Endothelial cell of umbilical vein (primary cell): ENCODE data around the gene JAKMIP1. TPM values are rescaled to one million over a fixed set of nuclear protein-coding genes. Genes with fewer than 3 reads are reported as not detected.

Source experiments
- BruUV-seq: library from RNA; stranded (reverse); fragments of 400-500 nt; replicated peaks from 2 replicates; lab custom pipeline; 2021; lab: Mats Ljungman, UMichigan
- CTCF ChIA-PET: fragments of 300-600, 350-600 bp; sonication (Branson Sonifier 250); formaldehyde crosslinking; loops from one replicate; lab custom pipeline; 2021; ENCODE audit warnings: antibody characterized with exemption, inconsistent platforms; lab: Charles Lee
- POLR2A ChIA-PET: fragments of 300-600, 350-600 bp; sonication (Branson Sonifier 250); formaldehyde crosslinking; loops from one replicate; lab custom pipeline; 2021; ENCODE audit warnings: antibody characterized with exemption, inconsistent platforms; lab: Charles Lee
- DNase-seq: peaks from one replicate; pipeline ENCODE4 v3.0.0-alpha.2; 2011; ENCODE audit warnings: low read depth, low spot score
- FAIRE-seq: peaks from 2 replicates; lab custom pipeline; 2011; peaks lifted over from hg19 to GRCh38; lab: Jason Lieb, UNC
- H2AFZ ChIP-seq: 2 replicates; pipeline ENCODE4 v1.6.0; 2012; ENCODE audit warnings: low read depth, low read length, control low read depth, inconsistent platforms
- H3K27ac ChIP-seq: 2 replicates; pipeline ENCODE4 v1.5.1; 2011; ENCODE audit warnings: low read depth, mild to moderate bottlenecking, control low read depth, low read length, moderate library complexity; ENCODE audit not compliant: insufficient read depth
- H3K27me3 ChIP-seq, 2 experiments: 2 replicates each; pipeline versions ENCODE4 v1.6.0 to v1.6.1; 2011; ENCODE audit warnings: low read length in 2 of 2, mixed read lengths in 1 of 2; ENCODE audit not compliant: control insufficient read depth in 2 of 2, insufficient read depth in 2 of 2
- H3K36me3 ChIP-seq, 2 experiments: 2 replicates in 1 of 2; 3 replicates in 1 of 2; pipeline ENCODE4 v1.5.1; 2011; ENCODE audit warnings: low read length in 2 of 2, mild to moderate bottlenecking in 1 of 2, moderate library complexity in 1 of 2; ENCODE audit not compliant: control insufficient read depth in 2 of 2, insufficient read depth in 2 of 2; ENCODE audit errors: extremely low read depth in 1 of 2
- H3K4me1 ChIP-seq: 3 replicates; pipeline ENCODE4 v1.5.1; 2011; ENCODE audit warnings: mild to moderate bottlenecking, low read length; ENCODE audit not compliant: control insufficient read depth, insufficient read depth; ENCODE audit errors: extremely low read depth
- H3K4me2 ChIP-seq: 2 replicates; pipeline ENCODE4 v1.6.1; 2011; ENCODE audit warnings: low read length, control low read depth, mixed read lengths; ENCODE audit not compliant: insufficient read depth
- H3K4me3 ChIP-seq, 3 experiments: fragments of 200-600 bp in 1 of 3; sonication (generic), shearing (Covaris generic) in 1 of 3; replicated peaks in 1 of 3; 2 replicates each; pipeline ENCODE4 v1.5.1; 2011 to 2016; ENCODE audit warnings: control low read depth in 3 of 3, low read length in 3 of 3, mild to moderate bottlenecking in 2 of 3, inconsistent platforms in 1 of 3, low read depth in 1 of 3, moderate library complexity in 1 of 3; ENCODE audit not compliant: insufficient read depth in 1 of 3
- H3K79me2 ChIP-seq: 2 replicates; pipeline ENCODE4 v1.6.0; 2012; ENCODE audit warnings: low read length, inconsistent platforms; ENCODE audit not compliant: control insufficient read depth, insufficient read depth
- H3K9ac ChIP-seq: replicated peaks from 2 replicates; pipeline ENCODE3; 2011; ENCODE audit warnings: low read length, control low read depth; ENCODE audit not compliant: insufficient read depth; ENCODE audit errors: extremely low read depth
- H3K9me1 ChIP-seq: replicated peaks from 3 replicates; pipeline ENCODE4 v1.6.0; 2011; ENCODE audit warnings: mild to moderate bottlenecking, low read length; ENCODE audit not compliant: control insufficient read depth, insufficient read depth; ENCODE audit errors: extremely low read depth
- H3K9me3 ChIP-seq: replicated peaks from 2 replicates; pipeline ENCODE4 v1.5.1; 2012; ENCODE audit warnings: low read length, inconsistent platforms; ENCODE audit not compliant: control insufficient read depth, insufficient read depth
- H4K20me1 ChIP-seq: replicated peaks from 2 replicates; pipeline ENCODE3; 2011; ENCODE audit warnings: mild to moderate bottlenecking, low read length; ENCODE audit not compliant: control insufficient read depth, insufficient read depth; ENCODE audit errors: extremely low read depth
- CTCF ChIP-seq, 2 donors: IDR thresholded peaks; 1 replicate in 1 of 2; 2 replicates in 1 of 2; pipeline ENCODE4 v1.5.1; 2011; ENCODE audit warnings: low read length in 2 of 2, mild to moderate bottlenecking in 2 of 2, moderate library complexity in 2 of 2, control low read depth in 1 of 2, inconsistent platforms in 1 of 2, low read depth in 1 of 2; ENCODE audit not compliant: insufficient read depth in 1 of 2; ENCODE audit errors: extremely low read depth in 1 of 2
- EZH2 ChIP-seq: IDR thresholded peaks from 2 replicates; pipeline ENCODE4 v1.6.1; 2012; ENCODE audit warnings: borderline replicate concordance, low read depth, mild to moderate bottlenecking, moderate library complexity, low read length, inconsistent platforms; ENCODE audit not compliant: severe bottlenecking
- FOS ChIP-seq: IDR thresholded peaks from 2 replicates; pipeline ENCODE4 v1.6.1; 2011; ENCODE audit warnings: mild to moderate bottlenecking, low read length, moderate library complexity, borderline replicate concordance; ENCODE audit not compliant: insufficient read depth
- GATA2 ChIP-seq: IDR thresholded peaks from 2 replicates; pipeline ENCODE4 v1.7.0; 2011; ENCODE audit warnings: low read depth, mild to moderate bottlenecking, moderate library complexity, mixed read lengths, low read length; ENCODE audit not compliant: insufficient read length, insufficient read depth
- MYC ChIP-seq: IDR thresholded peaks from one replicate; pipeline ENCODE4 v1.6.1; 2011; ENCODE audit warnings: mild to moderate bottlenecking, low read depth, low read length
- dilution Hi-C: fragments of 300-500 bp; cut with MboI; formaldehyde crosslinking; loops from one replicate; pipeline ENCODE4 v1.15.0; 2019; ENCODE audit warnings: low sequenced_read_pairs; ENCODE audit not compliant: extremely low pct_ligation_motif_present
- intact Hi-C: fragments of 100-400 bp; cut with micrococcal nuclease; formaldehyde crosslinking; loops from one replicate; pipeline ENCODE4 v1.10.0; 2022
- polyA plus RNA-seq, 4 experiments: library from polyadenylated mRNA; depleted of rRNA in 3 of 4; stranded (reverse) in 3 of 4; unstranded in 1 of 4; fragments of >200 nt; gene quantifications; 2 replicates each; pipeline versions ENCODE4 v1.2.1 to v1.2.3, GENCODE V29; 2011 to 2012; ENCODE audit warnings: missing spikeins in 1 of 4
- total RNA-seq: library from RNA; stranded (reverse); gene quantifications from 2 replicates; pipeline ENCODE4 v1.2.3, GENCODE V29; 2021

Gene JAKMIP1
- total and polyA plus RNA-seq, 2 donors (not counting 3 experiments of a cell fraction or from before 2014, with no cell fraction given): not detected

DNA sequence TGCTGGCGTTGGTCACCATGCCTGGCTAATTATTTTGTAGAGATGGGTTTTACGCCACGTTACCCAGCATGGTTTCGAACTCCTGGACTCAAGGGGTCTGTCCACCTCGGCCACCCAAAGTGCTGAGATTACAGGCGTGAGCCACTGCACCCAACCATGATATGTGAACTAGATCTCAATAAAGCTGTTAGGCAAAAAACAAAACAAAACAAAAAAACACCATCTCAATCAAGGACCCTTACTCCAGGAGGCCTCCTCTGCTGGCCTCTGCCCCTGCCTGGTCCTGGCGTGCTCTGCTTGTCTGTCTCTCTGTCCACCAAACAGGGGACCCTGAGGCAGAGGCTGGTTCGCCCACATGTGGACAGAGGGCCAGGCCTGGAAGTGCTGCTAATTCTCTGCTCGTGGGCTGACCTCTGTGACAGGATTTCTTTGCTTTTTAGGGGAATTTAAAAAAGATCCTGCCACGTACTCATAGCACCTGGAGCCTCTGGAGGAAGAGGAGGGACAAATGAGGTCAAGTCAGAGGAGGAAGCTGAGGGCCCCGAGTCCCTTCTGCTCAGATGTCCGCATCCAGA, 36.6 kb upstream of the JAKMIP1 start:
- no TSS peak for BruUV-seq
- POLR2A ChIA-PET: no interaction called here
- no peaks in the 10 kb centered on the region for H3K9me3 ChIP-seq
- H3K4me1 ChIP-seq: no peaks in the 10 kb centered on the region
- H3K36me3 ChIP-seq: no peaks in the 10 kb centered on the region
- H4K20me1 ChIP-seq: no peaks in the 10 kb centered on the region
- TF ChIP-seq FOS: no peak
- no peak for TF ChIP-seq EZH2
- no peak for TF ChIP-seq CTCF (IDR thresholded peaks at IDR 0.05; ENCODE audit: extremely low read depth in 1 of 2, insufficient read depth in 1 of 2, low read depth in 1 of 2, low read length in 2 of 2)
- TF ChIP-seq GATA2: no peak
- no peak for TF ChIP-seq MYC
- dilution Hi-C loops (no loop called here), intact Hi-C loops (no loop called here)
- H3K9me1 ChIP-seq: no peaks in the 10 kb centered on the region
- H3K27me3 ChIP-seq: no peaks in the 10 kb centered on the region
- H3K79me2 ChIP-seq: no peaks in the 10 kb centered on the region
- DNase-seq: no peak
- CTCF ChIA-PET: interaction anchor here (1.4 kb wide), 1 partner anchor 14 kb away, joined by 5 read pairs; no protein-coding TSS in a partner anchor
- H3K27ac ChIP-seq: no peak overlapping the region
- FAIRE-seq: no peak
- no peak overlapping the region for H3K4me2 ChIP-seq
- no peak overlapping the region for H3K4me3 ChIP-seq
- no peak overlapping the region for H3K9ac ChIP-seq
- H2AFZ ChIP-seq: no peak overlapping the region
